ENCODE results near the gene ST3GAL4. TPM values are rescaled to one million over a fixed set of nuclear protein-coding genes. Genes with fewer than 3 reads are reported as not detected.

The ST3GAL4 gene
- total RNA-seq, 1 experiment from 2014 or later, result 11.2 TPM

GRCh38 chr11:126433244-126433846 lies 77.9 kb downstream of the ST3GAL4 start:
- Histone ChIP-seq H3K36me3 (ENCODE audit: control insufficient read depth, insufficient read depth, low read length) (no peaks in the 10 kb centered on the region), H3K4me1 (no peaks in the 10 kb centered on the region), H3K9me3 (no peaks in the 10 kb centered on the region), H3K27me3 (replicated peaks; ENCODE audit: control insufficient read depth, insufficient read depth, low read length) (no peaks in the 10 kb centered on the region), H3K4me3 (ENCODE audit: low read depth, low read length) (no peak overlapping the region)
- Mint-ChIP-seq H3K4me1 (ENCODE audit: low read depth, unreplicated experiment) (no peaks in the 10 kb centered on the region), H3K36me3 (ENCODE audit: insufficient read depth, unreplicated experiment) (no peaks in the 10 kb centered on the region), H3K9me3 (ENCODE audit: unreplicated experiment) (no peaks in the 10 kb centered on the region), H3K27ac (ENCODE audit: unreplicated experiment) (no peak overlapping the region), H3K4me3 (ENCODE audit: unreplicated experiment) (no peak overlapping the region), H3K27me3 (ENCODE audit: insufficient read depth, unreplicated experiment) (no peaks in the 10 kb centered on the region)
- ChIA-PET POLR2A (no interaction called here), CTCF (interaction anchor here (0.6 to 1.6 kb wide), 2 partner anchors 14 to 47 kb away, joined by 3 to 6 read pairs; no protein-coding TSS in a partner anchor)
- no peak for DNase-seq
- no peak for TF ChIP-seq CTCF (IDR thresholded peaks at IDR 0.05; ENCODE audit: insufficient read depth in 1 of 2, low read depth in 1 of 2, low read length in 1 of 2, severe bottlenecking in 1 of 2, unreplicated experiment in 1 of 2)
- BruUV-seq (replicated peaks), result no TSS peak
- intact Hi-C loops (cut with micrococcal nuclease; ENCODE audit: unreplicated experiment), result no loop called here

GRCh38 chr11:126433989-126434949 lies 78.8 kb downstream of the ST3GAL4 start:
- POLR2A ChIA-PET, result no interaction called here
- H3K4me1 Mint-ChIP-seq (ENCODE audit: low read depth, unreplicated experiment), result no peaks in the 10 kb centered on the region
- intact Hi-C loops (cut with micrococcal nuclease; ENCODE audit: unreplicated experiment), result no loop called here
- no peak overlapping the region for H3K4me3 Mint-ChIP-seq (ENCODE audit: unreplicated experiment)
- H3K36me3 ChIP-seq (ENCODE audit: control insufficient read depth, insufficient read depth, low read length), result no peaks in the 10 kb centered on the region
- H3K36me3 Mint-ChIP-seq (ENCODE audit: insufficient read depth, unreplicated experiment), result no peaks in the 10 kb centered on the region
- no peak overlapping the region for H3K27ac Mint-ChIP-seq (ENCODE audit: unreplicated experiment)
- CTCF ChIA-PET, result interaction anchor here (1.6 kb wide), 1 partner anchor 46 kb away, joined by 6 read pairs; no protein-coding TSS in a partner anchor
- no TSS peak for BruUV-seq (replicated peaks)
- no peak overlapping the region for H3K4me3 ChIP-seq (ENCODE audit: low read depth, low read length)
- H3K9me3 ChIP-seq, result no peaks in the 10 kb centered on the region
- H3K27me3 ChIP-seq (replicated peaks; ENCODE audit: control insufficient read depth, insufficient read depth, low read length), result no peaks in the 10 kb centered on the region
- H3K9me3 Mint-ChIP-seq (ENCODE audit: unreplicated experiment), result no peaks in the 10 kb centered on the region
- no peaks in the 10 kb centered on the region for H3K4me1 ChIP-seq
- no peaks in the 10 kb centered on the region for H3K27me3 Mint-ChIP-seq (ENCODE audit: insufficient read depth, unreplicated experiment)
- no peak for TF ChIP-seq CTCF (IDR thresholded peaks at IDR 0.05; ENCODE audit: insufficient read depth in 1 of 2, low read depth in 1 of 2, low read length in 1 of 2, severe bottlenecking in 1 of 2, unreplicated experiment in 1 of 2)
- DNase-seq, result no peak

GRCh38 chr11:126434950-126435335 lies 79.5 kb downstream of the ST3GAL4 start:
- H3K9me3 Mint-ChIP-seq (ENCODE audit: unreplicated experiment), result no peaks in the 10 kb centered on the region
- BruUV-seq (replicated peaks), result no TSS peak
- DNase-seq, result no peak

More at GRCh38 chr11:126434950-126435335, 79.5 kb downstream of the ST3GAL4 start:
- no peaks in the 10 kb centered on the region for H3K36me3 ChIP-seq (ENCODE audit: control insufficient read depth, insufficient read depth, low read length)
- H3K4me3 Mint-ChIP-seq (ENCODE audit: unreplicated experiment), result no peak overlapping the region
- H3K4me1 ChIP-seq, result no peaks in the 10 kb centered on the region
- H3K36me3 Mint-ChIP-seq (ENCODE audit: insufficient read depth, unreplicated experiment), result no peaks in the 10 kb centered on the region
- H3K27ac Mint-ChIP-seq (ENCODE audit: unreplicated experiment), result no peak overlapping the region
- peaks cover 3% of the 10 kb centered on the region for H3K27me3 Mint-ChIP-seq (ENCODE audit: insufficient read depth, unreplicated experiment)
- H3K4me3 ChIP-seq (ENCODE audit: low read depth, low read length), result no peak overlapping the region
- H3K4me1 Mint-ChIP-seq (ENCODE audit: low read depth, unreplicated experiment), result no peaks in the 10 kb centered on the region
- H3K27me3 ChIP-seq (replicated peaks; ENCODE audit: control insufficient read depth, insufficient read depth, low read length), result no peaks in the 10 kb centered on the region
- intact Hi-C loops (cut with micrococcal nuclease; ENCODE audit: unreplicated experiment), result no loop called here
- POLR2A ChIA-PET, result no interaction called here
- no peaks in the 10 kb centered on the region for H3K9me3 ChIP-seq
- CTCF ChIA-PET, result no interaction called here
- no peak for TF ChIP-seq CTCF (IDR thresholded peaks at IDR 0.05; ENCODE audit: insufficient read depth in 1 of 2, low read depth in 1 of 2, low read length in 1 of 2, severe bottlenecking in 1 of 2, unreplicated experiment in 1 of 2)
